ENCODE results near the gene PRMT3.
"Not testable (repeated sequence)": the region's sequence is repeated elsewhere in the genome, so short reads cannot be mapped to it uniquely, and the experiment has no call there.

The PRMT3 gene

DNA sequence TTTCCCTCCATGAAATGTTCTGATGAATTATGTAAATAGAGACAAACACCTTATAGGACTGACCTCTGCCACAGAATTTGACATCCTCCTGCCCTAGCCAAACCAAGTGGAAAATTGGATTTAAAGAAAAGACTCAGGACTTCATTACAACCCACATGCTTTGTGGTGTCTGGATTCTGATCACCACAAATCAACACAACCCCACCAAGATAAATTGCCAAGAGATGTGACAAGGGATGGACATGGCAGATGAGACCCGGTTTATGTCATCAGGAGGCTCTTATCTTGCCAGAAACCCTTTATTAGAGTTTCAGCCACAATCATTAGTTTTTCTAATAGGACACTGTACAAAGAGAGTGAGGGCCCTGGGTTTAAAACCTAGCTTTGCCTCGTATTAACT is 154.0 kb downstream of the PRMT3 start:
- H3K4me1 Mint-ChIP-seq, result peaks cover 3% of the 10 kb centered on the region
- H3K9me3 Mint-ChIP-seq, result peaks cover 21% of the 10 kb centered on the region
- no peak for DNase-seq
- TF ChIP-seq, protein P1, sequence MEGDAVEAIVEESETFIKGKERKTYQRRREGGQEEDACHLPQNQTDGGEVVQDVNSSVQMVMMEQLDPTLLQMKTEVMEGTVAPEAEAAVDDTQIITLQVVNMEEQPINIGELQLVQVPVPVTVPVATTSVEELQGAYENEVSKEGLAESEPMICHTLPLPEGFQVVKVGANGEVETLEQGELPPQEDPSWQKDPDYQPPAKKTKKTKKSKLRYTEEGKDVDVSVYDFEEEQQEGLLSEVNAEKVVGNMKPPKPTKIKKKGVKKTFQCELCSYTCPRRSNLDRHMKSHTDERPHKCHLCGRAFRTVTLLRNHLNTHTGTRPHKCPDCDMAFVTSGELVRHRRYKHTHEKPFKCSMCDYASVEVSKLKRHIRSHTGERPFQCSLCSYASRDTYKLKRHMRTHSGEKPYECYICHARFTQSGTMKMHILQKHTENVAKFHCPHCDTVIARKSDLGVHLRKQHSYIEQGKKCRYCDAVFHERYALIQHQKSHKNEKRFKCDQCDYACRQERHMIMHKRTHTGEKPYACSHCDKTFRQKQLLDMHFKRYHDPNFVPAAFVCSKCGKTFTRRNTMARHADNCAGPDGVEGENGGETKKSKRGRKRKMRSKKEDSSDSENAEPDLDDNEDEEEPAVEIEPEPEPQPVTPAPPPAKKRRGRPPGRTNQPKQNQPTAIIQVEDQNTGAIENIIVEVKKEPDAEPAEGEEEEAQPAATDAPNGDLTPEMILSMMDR (IDR thresholded peaks at IDR 0.05), result no peak
- H3K27me3 Mint-ChIP-seq (ENCODE audit: low read depth, poor library complexity), result peaks cover 3% of the 10 kb centered on the region
- H3K27ac Mint-ChIP-seq, result no peak overlapping the region
- peaks cover 4% of the 10 kb centered on the region for H3K36me3 Mint-ChIP-seq (ENCODE audit: low read depth)
- no peak overlapping the region for H3K4me3 Mint-ChIP-seq

DNA sequence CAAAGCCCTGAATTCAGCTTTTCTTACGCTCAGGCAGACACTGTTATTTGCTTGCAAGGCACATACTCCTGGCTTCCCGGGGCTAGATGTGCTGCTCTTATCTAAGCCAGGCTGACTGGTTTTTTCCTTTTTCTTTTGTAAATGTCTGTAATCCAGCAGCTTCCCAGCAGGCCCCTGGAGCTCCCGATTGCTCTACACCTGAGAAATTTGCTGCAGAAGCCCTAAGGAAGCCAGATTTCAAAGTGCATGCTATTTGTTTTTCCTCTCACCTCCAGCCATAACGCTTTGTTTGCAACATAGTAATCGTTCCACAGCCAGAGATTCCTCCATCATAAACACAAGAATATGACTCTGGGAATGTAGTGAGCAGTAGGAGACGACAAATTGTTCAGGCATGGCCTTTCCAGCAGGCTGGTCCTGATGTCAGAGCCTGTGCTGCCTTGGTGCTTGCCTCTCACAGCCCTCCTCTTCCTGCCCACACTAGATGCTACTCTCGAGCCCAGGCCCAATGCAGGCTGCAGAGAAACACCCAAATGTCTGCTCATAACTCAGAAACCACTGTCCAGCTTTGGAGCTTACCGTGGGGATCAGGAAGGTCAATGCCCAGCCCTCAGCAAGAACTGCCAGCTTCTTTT is 157.2 kb downstream of the PRMT3 start:
- no peaks in the 10 kb centered on the region for H3K36me3 Mint-ChIP-seq (ENCODE audit: low read depth)
- no peak overlapping the region for H3K4me3 Mint-ChIP-seq
- TF ChIP-seq, protein P1 (IDR thresholded peaks at IDR 0.05), result no peak
- peaks cover 3% of the 10 kb centered on the region for H3K4me1 Mint-ChIP-seq
- no peak overlapping the region for H3K27ac Mint-ChIP-seq
- H3K9me3 Mint-ChIP-seq, result peaks cover 10% of the 10 kb centered on the region
- peaks cover 3% of the 10 kb centered on the region for H3K27me3 Mint-ChIP-seq (ENCODE audit: low read depth, poor library complexity)
- DNase-seq, result no peak

DNA sequence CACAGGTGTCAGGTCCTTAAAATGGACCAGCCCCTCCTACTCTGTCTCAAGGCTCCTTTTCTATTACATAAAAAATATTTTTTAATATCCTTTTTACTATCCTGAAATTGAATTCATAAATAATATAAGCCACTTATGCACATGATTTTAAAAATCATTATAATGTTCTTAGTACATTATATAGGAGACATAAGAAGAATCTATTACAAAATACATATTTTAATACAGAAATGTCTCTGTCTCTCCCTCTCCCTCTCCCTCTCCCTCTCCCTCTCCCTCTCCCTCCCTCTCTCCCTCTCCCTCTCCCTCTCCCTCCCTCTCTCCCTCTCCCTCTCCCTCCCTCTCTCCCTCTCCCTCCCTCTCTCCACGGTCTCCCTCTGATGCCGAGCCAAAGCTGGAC is 159.9 kb downstream of the PRMT3 start:
- H3K4me3 Mint-ChIP-seq, result no peak overlapping the region
- no peaks in the 10 kb centered on the region for H3K4me1 Mint-ChIP-seq
- no peak overlapping the region for H3K27ac Mint-ChIP-seq
- no peaks in the 10 kb centered on the region for H3K36me3 Mint-ChIP-seq (ENCODE audit: low read depth)
- TF ChIP-seq, protein P1 (IDR thresholded peaks at IDR 0.05), result no peak
- no peak for DNase-seq
- H3K9me3 Mint-ChIP-seq, result peaks cover 4% of the 10 kb centered on the region
- peaks cover 7% of the 10 kb centered on the region for H3K27me3 Mint-ChIP-seq (ENCODE audit: low read depth, poor library complexity)

DNA sequence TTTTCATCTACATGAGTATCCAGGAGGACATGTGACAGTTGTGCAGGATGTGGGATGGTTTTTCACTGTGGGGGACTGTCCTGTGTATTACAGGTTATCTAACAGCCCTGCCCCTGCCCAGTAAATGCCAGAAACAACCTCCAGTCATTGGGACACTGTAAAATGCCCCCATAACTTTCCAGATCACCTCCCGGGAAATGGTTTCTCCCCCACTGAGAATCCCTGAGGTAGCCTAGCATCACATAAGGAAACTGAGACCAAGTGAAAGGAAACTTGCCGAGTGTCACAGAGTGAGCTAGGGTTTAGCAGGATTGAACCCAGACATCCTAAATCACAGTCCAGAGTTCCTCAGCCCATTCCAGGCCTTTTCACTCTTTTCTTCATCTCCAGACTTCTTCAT is 163.6 kb downstream of the PRMT3 start:
- DNase-seq, result no peak
- Mint-ChIP-seq H3K27me3 (ENCODE audit: low read depth, poor library complexity) (peaks cover 4% of the 10 kb centered on the region), H3K9me3 (peaks cover 9% of the 10 kb centered on the region), H3K4me3 (no peak overlapping the region), H3K4me1 (no peaks in the 10 kb centered on the region), H3K36me3 (ENCODE audit: low read depth) (no peaks in the 10 kb centered on the region), H3K27ac (no peak overlapping the region)
- TF ChIP-seq, protein P1 (IDR thresholded peaks at IDR 0.05), result no peak

DNA sequence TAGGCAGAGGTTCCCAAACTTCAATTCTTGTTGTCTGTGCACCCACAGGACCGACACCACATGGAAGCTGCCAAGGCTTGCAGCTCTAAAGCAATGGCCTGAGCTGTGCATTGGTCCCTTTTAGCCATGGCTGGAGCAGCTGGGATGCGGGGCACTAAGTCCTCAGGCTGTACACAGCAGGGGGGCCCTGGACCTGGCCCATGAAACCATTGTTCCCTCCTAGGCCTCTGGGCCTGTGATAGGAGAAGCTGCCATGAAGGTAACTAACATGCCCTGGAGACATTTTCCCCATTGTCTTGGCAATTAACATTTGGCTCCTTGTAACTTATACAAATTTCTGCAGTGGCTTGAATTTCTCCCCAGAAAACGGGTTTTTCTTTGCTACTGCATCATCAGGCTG is 168.3 kb downstream of the PRMT3 start:
- TF ChIP-seq, protein P1 (IDR thresholded peaks at IDR 0.05), result no peak
- no peak for DNase-seq
- Mint-ChIP-seq H3K9me3 (peaks cover 18% of the 10 kb centered on the region), H3K4me1 (no peaks in the 10 kb centered on the region), H3K4me3 (no peak overlapping the region), H3K27me3 (ENCODE audit: low read depth, poor library complexity) (peaks cover 9% of the 10 kb centered on the region), H3K27ac (no peak overlapping the region), H3K36me3 (ENCODE audit: low read depth) (no peaks in the 10 kb centered on the region)

DNA sequence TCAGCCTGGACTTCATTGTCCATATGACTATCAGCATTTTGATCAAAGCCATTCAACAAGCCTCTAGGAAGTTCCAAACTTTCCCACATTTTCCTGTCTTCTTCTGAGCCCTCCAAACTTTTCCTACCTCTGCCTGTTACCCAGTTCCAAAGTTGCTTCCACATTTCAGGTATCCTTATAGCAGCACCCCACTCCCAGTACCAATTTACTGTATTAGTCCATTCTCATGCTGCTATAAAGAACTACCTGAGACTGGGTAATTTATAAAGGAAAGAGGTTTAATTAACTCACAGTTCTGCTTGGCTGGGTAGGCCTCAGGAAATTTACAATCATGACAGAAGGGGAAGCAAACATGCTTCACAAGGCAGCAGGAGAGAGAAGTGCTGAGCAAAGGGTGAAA is 168.9 kb downstream of the PRMT3 start:
- not testable (repeated sequence) for H3K4me3 Mint-ChIP-seq; DNase-seq; H3K27me3 Mint-ChIP-seq (ENCODE audit: low read depth, poor library complexity); H3K27ac Mint-ChIP-seq; H3K4me1 Mint-ChIP-seq; H3K36me3 Mint-ChIP-seq (ENCODE audit: low read depth)
- peaks cover 18% of the 10 kb centered on the region for H3K9me3 Mint-ChIP-seq
